Type B pancreatic cell (in vitro differentiated cells): ENCODE results near the gene KIF6. TPM values are rescaled to one million over a fixed set of nuclear protein-coding genes. Genes with fewer than 3 reads are reported as not detected.

ENCODE experiments used
- DNase-seq: peaks from one replicate; pipeline ENCODE4 v3.0.0; 2021; ENCODE audit warnings: mixed read lengths; ENCODE audit not compliant: unreplicated experiment; ENCODE audit errors: extremely low spot score
- H3K27ac Mint-ChIP-seq: 2 replicates; pipeline ENCODE4 v1.8.0; 2021; ENCODE audit warnings: mild to moderate bottlenecking, mixed read lengths
- H3K27me3 Mint-ChIP-seq: 2 replicates; pipeline ENCODE4 v1.8.0; 2021; ENCODE audit warnings: mixed read lengths
- H3K36me3 Mint-ChIP-seq: 2 replicates; pipeline ENCODE4 v1.8.0; 2021; ENCODE audit warnings: mixed read lengths
- H3K4me1 Mint-ChIP-seq: one replicate; pipeline ENCODE4 v1.8.0; 2021; ENCODE audit warnings: mixed read lengths; ENCODE audit not compliant: unreplicated experiment
- H3K4me3 Mint-ChIP-seq: 2 replicates; pipeline ENCODE4 v1.8.0; 2021; ENCODE audit warnings: mild to moderate bottlenecking, mixed read lengths
- H3K9me3 Mint-ChIP-seq: 2 replicates; pipeline ENCODE4 v1.8.0; 2021; ENCODE audit warnings: mixed read lengths
- CTCF ChIP-seq: fragments of 200-600 bp; sonication (generic); conservative IDR thresholded peaks from 2 replicates; pipeline ENCODE4 v1.5.0; 2021; ENCODE audit warnings: antibody characterized with exemption, mild to moderate bottlenecking
- total RNA-seq: library from RNA; stranded (reverse); gene quantifications from 2 replicates; pipeline ENCODE4 v1.2.1, GENCODE V29; 2021; ENCODE audit warnings: low replicate concordance

Gene KIF6
- total RNA-seq, 1 donor from 2014 or later, result 3.3 TPM

GRCh38 chr6:39670519-39670918 lies 54.7 kb downstream of the KIF6 start:
- no peak overlapping the region for H3K4me3 Mint-ChIP-seq
- peaks cover 17% of the 10 kb centered on the region for H3K4me1 Mint-ChIP-seq
- no peak for DNase-seq
- H3K36me3 Mint-ChIP-seq, result no peaks in the 10 kb centered on the region
- H3K27ac Mint-ChIP-seq, result no peak overlapping the region
- no peak for TF ChIP-seq CTCF
- peaks cover 9% of the 10 kb centered on the region for H3K9me3 Mint-ChIP-seq
- H3K27me3 Mint-ChIP-seq, result no peaks in the 10 kb centered on the region

- no peaks in the 10 kb centered on the region for H3K36me3 Mint-ChIP-seq
- H3K27me3 Mint-ChIP-seq, result no peaks in the 10 kb centered on the region
- no peak for TF ChIP-seq CTCF
- H3K27ac Mint-ChIP-seq, result no peak overlapping the region
- no peak overlapping the region for H3K4me3 Mint-ChIP-seq
- no peak for DNase-seq
- peaks cover 6% of the 10 kb centered on the region for H3K9me3 Mint-ChIP-seq
- peaks cover 18% of the 10 kb centered on the region for H3K4me1 Mint-ChIP-seq
Measured at GRCh38 chr6:39669973-39670342, 55.2 kb downstream of the KIF6 start.

GRCh38 chr6:39669207-39669972 lies 55.8 kb downstream of the KIF6 start:
- no peaks in the 10 kb centered on the region for H3K27me3 Mint-ChIP-seq
- no peak overlapping the region for H3K4me3 Mint-ChIP-seq
- no peak for DNase-seq
- peaks cover 6% of the 10 kb centered on the region for H3K9me3 Mint-ChIP-seq
- H3K36me3 Mint-ChIP-seq, result no peaks in the 10 kb centered on the region
- no peak overlapping the region for H3K27ac Mint-ChIP-seq
- no peak for TF ChIP-seq CTCF
- H3K4me1 Mint-ChIP-seq, result peaks cover 18% of the 10 kb centered on the region

DNA sequence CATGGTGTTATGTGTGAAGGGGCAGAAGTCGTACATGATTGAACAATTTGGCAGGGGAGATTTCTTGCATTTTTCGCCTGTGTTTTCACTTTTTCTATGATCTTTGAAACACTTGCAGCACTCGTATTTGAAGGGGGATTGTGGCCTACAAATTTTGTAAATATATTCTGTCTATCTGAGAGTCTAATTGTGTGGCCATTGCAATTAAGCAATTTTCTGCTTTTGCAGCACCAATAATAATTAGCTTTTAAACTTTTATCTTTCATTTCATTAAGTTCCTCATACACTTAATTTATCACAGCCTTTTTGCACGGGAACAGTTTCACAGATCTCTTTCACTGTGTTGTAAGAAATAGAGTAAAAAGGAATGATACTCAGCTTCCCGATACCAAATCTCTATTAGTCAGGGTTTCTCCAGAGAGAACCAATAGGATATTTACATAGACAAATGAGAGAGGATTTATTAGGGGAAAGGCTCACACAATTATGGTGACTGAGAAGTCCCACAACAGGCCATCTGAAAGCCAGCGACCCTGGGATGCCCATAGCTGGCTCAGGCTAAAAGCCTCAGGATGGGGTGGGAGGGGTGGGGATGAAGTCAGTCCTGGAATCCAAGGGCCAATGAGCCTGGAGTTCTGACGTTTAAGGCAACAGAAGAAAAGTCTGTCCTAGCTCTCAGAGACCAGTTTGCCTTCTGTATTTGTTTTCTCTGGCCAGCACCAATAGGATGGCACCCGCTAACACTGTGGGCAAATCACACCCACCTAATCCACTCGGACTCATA lies 58.3 kb downstream of the KIF6 start:
- peaks cover 18% of the 10 kb centered on the region for H3K4me1 Mint-ChIP-seq
- H3K27ac Mint-ChIP-seq, result no peak overlapping the region
- no peak for TF ChIP-seq CTCF
- H3K9me3 Mint-ChIP-seq, result no peaks in the 10 kb centered on the region
- no peak overlapping the region for H3K4me3 Mint-ChIP-seq
- H3K27me3 Mint-ChIP-seq, result no peaks in the 10 kb centered on the region
- no peaks in the 10 kb centered on the region for H3K36me3 Mint-ChIP-seq
- no peak for DNase-seq

- Mint-ChIP-seq H3K36me3 (no peaks in the 10 kb centered on the region), H3K4me1 (peaks cover 18% of the 10 kb centered on the region), H3K27me3 (no peaks in the 10 kb centered on the region), H3K27ac (no peak overlapping the region), H3K4me3 (no peak overlapping the region), H3K9me3 (no peaks in the 10 kb centered on the region)
- no peak for TF ChIP-seq CTCF
- DNase-seq, result no peak
Measured at GRCh38 chr6:39665861-39666260, 59.3 kb downstream of the KIF6 start.
